GOT3 (cell line): ENCODE results near the gene AOC2.
"Not testable (repeated sequence)": the region's sequence is repeated elsewhere in the genome, so short reads cannot be mapped to it uniquely, and the experiment has no call there.

ENCODE experiments used
- DNase-seq: peaks from one replicate; lab custom pipeline; 2025; ENCODE audit warnings: mixed read lengths; lab: John Stamatoyannopoulos, UW

Gene AOC2

DNA sequence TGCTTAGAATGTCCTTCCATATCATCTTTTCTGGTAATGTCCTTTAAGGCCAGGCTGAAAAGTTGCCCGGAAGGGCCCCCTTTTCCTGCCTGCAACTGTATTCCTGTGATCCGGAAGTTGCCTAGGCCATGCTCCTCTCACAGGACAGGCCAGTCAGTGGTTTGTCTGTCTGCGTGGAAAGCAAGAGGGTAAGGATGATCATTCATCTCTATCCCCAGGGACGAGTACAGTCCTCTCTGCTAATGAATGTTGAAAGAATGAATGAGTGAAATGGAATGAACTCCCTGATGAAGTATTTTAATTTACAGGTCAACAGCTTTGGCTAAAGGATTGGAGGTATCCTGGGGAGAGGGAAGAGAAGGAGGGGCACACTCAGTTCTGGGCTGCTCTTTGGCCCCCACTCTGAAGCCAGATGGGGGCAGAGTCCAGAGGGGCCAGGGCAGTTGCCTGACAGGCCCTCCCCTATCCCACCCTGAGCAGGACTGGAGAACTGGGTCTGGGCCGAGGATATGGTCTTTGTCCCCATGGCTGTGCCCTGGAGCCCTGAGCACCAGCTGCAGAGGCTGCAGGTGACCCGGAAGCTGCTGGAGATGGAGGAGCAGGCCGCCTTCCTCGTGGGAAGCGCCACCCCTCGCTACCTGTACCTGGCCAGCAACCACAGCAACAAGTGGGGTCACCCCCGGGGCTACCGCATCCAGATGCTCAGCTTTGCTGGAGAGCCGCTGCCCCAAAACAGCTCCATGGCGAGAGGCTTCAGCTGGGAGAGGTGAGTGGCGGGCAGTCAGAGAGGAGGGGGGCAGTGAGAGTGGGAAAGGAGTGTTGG, 9.8 kb downstream of the AOC2 start:
- no peak for DNase-seq

DNA sequence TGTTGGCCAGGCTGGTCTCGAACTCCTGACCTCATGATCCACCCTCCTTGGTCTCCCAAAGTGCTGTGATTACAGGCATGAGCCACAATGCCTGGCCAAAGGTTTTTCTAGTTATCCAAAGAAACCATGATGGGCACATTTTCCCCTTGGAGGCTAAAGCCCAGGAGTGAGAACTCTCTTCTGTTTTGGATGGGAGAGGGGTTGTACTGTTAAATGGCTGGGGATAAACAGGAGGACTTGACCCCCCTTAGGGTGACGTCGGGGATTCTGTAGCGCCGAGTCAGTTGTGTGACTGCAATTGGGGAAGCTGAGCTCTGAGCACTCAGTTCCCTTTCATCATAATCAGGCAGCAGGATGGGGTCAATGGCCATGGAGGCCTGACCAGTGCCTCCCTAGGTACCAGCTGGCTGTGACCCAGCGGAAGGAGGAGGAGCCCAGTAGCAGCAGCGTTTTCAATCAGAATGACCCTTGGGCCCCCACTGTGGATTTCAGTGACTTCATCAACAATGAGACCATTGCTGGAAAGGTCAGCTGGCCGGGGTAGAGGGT, 10.7 kb downstream of the AOC2 start:
- DNase-seq = no peak

DNA sequence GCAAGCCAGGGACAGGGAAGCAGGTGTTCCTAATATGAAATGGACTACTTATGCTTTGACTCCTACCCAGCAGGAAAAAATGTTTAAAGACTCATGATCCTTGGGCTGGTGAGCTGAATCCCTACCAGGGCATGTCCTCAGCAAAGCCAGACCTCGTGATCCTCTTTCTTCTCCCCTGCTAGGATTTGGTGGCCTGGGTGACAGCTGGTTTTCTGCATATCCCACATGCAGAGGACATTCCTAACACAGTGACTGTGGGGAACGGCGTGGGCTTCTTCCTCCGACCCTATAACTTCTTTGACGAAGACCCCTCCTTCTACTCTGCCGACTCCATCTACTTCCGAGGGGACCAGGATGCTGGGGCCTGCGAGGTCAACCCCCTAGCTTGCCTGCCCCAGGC, 11.7 kb downstream of the AOC2 start:
- DNase-seq = not testable (repeated sequence)

DNA sequence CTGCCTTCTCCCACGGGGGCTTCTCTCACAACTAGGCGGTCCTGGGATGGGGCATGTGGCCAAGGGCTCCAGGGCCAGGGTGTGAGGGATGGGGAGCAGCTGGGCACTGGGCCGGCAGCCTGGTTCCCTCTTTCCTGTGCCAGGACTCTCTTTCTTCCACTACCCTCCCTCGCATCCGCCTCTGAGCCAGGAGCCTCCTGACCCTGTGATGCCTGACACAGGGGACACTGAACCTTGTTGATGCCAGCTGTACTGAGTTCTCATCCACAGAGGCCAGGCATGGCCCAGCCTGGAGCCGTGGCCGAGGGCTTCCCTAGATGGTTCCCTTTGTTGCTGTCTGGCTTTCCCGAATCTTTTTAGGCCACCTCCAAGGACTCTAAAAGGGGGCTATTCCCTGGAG, 12.1 kb downstream of the AOC2 start:
- not testable (repeated sequence) for DNase-seq

DNA sequence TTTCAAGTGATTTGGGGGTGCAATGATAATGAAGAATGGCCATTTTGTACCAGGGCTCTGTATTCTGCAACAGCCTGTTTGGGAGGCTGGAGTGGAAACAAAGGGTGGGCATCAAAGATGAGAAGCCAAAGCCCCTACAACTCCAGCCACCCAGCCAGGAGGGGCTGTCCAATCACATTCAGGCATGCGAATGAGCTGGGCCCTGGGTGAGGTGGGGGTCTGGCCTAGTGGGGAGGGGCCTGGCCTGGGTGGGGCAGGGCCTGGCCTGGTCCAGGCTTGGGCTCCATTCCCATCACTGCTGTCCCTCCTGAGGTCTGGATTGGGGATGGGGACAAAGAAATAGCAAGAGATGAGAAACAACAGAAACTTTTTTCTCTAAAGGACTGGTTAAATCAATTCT, 13.0 kb downstream of the AOC2 start:
- DNase-seq = no peak

DNA sequence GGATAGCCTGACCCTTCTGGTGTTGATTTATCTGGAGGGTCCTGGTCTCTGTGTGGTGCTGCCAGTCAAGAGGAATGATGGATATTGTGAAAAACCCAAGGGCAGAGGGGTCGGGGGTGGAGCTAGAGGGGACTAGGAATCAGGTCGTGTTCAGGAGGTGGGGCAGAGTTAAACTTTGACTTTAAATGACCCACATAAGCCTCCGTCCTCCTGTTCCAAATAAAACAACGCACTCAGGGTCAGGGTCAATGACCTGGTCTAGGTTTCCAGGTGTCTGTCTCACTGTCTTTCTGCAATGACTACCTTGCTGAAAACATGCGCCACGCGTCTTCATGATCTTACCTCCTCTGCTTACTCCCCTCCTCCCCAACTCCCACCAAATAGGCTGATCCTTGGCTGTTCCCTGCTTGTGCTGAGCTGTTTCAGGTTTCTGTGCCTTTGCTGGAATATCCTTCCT, 21.3 kb downstream of the AOC2 start:
- DNase-seq = no peak

DNA sequence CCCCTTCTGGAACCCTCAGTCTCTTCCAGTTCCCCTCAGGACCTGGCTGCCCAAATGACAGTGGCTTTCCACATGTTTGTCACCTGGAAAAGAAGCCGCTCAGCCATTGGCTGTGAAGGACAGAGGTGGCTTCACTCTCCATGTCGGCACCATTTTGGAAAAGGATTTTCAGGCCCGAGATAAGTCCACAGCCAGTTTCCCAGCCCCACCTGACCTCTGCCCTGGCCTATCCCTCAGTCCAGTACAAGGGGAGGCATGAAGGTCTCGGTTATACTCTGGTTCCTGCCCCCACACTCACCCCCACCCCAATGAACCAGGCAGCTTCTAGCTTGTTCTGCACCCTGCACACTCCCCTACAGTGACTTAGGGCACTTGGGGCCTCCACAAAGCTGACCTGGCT, 21.8 kb downstream of the AOC2 start:
- DNase-seq = no peak

DNA sequence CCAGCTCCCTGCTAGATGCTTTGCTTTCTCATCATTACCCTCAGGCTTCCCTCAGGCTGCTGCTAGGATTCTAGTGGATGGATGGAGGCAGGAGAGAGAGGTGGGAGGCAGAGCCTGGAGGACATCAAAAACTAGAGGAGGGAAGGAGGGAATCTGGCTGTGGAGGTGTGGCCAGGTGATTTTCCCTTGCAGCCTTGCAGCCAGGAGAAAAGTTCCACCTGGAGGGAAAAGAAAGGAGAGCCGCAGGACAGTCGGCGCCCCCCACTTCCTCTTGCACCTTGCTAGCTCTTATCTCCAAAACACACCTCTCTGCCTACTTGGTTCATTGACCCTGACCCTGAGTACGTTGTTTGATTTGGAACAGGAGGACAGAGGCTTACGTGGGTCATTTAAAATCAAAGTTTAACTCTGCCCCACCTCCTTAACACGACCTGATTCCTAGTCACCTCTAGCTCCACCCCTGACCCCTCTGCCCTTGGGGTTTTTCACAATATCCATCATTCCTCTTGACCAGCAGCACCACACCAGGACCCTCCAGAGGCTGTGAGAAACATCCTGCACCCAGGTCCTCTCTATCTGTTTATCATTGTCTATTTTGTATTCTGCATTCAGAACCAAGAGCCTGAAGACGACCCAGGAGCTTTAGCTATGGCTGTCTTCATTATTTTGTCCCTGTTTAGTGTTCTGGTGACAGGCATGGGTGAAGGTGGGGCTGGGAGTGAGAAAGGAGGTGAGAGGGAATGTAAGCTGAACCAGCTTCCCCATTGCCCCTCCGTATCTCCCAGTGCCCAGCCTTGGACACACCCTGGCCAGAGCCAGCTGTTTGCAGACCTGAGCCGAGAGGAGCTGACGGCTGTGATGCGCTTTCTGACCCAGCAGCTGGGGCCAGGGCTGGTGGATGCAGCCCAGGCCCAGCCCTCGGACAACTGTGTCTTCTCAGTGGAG, 22.5 kb downstream of the AOC2 start:
- DNase-seq = no peak

DNA sequence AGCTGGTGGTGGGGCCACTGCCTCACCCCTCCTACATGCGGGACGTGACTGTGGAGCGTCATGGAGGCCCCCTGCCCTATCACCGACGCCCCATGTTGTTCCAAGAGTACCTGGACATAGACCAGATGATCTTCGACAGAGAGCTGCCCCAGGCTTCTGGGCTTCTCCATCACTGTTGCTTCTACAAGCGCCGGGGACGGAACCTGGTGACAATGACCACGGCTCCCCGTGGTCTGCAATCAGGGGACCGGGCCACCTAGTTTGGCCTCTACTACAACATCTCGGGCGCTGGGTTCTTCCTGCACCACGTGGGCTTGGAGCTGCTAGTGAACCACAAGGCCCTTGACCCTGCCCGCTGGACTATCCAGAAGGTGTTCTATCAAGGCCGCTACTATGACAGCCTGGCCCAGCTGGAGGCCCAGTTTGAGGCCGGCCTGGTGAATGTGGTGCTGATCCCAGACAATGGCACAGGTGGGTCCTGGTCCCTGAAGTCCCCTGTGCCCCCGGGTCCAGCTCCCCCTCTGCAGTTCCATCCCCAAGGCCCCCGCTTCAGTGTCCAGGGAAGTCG, 23.4 kb downstream of the AOC2 start:
- not testable (repeated sequence) for DNase-seq

DNA sequence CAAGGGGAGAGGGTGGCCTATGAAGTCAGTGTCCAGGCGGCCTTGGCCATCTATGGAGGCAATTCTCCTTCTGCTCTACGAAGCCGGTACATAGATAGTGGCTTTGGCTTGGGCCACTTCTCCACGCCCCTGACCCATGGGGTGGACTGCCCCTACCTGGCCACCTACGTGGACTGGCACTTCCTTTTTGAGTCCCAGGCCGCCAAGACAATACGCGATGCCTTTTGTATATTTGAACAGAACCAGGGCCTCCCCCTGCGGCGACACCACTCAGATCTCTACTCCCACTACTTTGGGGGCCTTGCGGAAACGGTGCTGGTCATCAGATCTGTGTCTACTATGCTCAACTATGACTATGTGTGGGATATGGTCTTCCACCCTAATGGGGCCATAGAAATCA, 24.0 kb downstream of the AOC2 start:
- DNase-seq = no peak

DNA sequence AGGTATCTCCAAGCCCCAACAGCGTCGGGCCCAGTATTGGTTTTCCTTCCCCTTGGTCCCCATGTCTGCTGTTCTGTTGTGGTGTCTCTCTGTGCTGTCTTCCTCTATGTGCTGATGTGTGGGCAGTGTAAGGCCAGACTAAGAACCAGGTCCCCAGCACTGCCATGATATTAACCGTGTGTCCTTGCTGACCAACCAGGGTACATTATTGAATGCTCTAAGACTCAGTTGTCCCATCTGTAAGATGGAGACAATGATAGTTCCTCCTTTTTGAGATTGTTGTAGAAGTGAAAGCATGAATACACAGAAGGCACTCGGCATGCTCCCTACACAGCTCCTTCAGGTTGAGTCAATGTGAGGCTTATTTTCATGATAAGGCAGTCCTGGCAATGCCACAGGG, 27.3 kb downstream of the AOC2 start:
- DNase-seq = no peak

DNA sequence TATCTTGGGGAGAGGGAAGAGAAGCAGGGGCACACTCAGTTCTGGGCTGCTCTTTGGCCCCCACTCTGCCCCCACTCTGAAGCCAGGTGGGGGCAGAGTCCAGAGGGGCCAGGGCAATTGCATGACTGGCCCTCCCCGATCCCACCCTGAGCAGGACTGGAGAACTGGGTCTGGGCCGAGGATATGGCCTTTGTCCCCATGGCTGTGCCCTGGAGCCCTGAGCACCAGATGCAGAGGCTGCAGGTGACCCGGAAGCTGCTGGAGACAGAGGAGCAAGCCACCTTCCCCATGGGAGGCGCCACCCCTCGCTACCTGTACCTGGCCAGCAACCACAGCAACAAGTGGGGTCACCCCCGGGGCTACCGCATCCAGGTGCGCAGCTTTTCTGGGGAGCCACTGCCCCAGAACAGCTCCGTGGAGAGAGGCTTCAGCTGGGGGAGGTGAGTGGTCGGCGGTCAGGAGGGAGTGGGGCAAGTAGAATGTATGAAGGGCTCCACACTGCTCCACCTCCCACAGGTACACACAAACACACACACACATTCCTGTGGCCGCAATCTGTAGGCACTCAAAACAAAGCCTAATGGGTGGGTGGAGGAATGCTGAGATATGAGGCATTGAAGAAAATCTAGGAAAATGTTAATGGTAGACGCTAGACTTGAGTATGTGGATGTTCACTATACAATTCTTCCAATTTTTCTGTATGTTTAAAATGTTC, 28.0 kb downstream of the AOC2 start:
- no peak for DNase-seq

DNA sequence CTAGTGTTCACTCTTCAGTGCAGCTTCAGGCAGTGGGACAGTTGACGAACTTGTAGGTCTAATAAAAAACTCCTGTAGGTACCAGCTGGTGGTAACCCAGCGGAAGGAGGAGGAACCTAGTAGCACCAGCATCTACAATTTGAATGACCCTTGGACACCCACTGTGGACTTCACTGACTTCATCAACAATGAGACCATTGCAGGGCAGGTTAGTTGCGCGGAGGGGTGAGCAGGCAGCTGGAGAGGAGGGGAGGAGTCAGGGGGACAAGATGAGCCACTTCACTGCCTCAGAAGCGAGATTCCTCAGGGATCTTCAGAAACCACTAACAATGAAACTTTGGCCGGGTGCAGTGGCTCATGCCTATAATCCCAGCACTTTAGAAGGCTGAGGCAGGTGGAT, 28.9 kb downstream of the AOC2 start:
- DNase-seq = no peak

DNA sequence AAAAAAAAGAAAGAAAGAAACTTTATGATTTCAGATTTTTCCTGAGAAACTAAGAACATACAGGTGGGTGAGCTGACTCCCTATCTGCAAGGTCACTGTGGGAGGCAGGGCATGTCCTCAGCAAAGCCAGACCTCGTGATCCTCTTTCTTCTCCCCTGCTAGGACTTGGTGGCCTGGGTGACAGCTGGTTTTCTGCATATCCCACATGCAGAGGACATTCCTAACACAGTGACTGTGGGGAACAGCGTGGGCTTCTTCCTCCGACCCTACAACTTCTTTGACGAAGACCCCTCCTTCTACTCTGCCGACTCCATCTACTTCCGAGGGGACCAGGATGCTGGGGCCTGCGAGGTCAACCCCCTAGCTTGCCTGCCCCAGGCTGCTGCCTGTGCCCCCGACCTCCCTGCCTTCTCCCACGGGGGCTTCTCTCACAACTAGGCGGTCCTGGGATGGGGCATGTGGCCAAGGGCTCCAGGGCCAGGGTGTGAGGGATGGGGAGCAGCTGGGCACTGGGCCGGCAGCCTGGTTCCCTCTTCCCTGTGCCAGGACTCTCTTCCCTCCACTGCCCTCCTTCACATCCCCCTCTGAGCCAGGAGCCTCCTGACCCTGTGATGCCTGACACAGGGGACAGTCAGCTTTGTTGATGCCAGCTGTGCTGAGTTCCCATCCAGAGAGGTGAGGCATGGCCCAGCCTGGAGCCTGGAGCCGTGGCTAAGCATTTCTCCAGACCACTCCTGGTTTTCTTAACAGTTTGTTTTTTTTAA, 29.7 kb downstream of the AOC2 start:
- not testable (repeated sequence) for DNase-seq

DNA sequence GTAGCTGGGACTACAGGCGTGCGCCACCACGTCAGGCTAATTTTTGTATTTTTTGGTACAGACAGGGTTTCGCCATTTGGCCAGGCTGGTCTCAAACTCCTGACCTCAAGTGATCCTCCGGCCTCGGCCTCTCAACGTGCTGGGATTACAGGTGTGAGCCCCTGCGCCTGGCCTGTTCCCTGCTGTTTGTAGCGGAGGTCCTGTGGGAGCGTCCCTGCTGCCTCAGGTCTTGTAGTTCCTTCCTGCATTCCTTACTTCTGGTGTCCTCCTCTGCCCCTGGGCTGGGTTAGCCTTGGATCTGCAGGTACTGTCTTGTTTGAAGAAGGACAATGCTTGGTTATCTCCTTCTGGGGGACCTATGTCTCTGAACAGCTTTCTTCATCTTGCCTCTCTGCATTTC, 32.7 kb downstream of the AOC2 start:
- no peak for DNase-seq

DNA sequence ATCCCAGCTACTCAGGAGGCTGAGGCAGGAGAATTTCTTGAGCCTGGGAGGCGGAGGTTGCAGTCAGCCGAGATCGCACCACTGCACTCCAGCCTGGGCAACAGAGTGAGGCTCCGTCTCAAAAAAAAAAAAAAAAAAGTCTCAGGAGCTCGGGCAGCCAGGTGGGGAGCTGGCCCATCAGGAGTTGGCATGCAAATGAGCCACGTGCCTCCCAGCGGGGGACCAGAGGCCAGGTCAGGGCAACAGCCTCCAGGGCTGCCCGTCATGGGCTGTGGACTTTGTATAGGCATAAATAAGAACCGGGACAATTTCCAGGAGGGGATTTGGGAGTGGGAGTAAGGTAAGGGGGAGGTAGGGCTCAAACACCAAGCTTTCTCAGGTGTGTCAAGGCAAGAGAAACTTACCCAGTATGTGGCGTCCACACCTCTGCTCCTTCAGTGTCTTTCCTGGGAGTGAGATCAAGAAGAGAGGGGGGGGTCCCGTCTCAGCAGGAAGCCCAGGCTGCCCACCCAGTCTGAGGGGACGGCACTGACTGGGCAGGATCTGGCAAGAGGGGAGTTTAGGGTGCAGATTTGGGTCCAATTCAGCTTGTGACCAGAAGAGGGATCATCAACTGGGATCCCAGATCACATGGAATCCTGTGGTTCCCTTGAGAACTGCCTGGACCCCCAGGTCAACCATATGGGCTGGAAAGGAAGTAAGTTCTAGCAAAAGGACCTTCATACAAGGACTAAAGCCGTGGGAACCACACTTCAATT, 33.9 kb downstream of the AOC2 start:
- DNase-seq = no peak

DNA sequence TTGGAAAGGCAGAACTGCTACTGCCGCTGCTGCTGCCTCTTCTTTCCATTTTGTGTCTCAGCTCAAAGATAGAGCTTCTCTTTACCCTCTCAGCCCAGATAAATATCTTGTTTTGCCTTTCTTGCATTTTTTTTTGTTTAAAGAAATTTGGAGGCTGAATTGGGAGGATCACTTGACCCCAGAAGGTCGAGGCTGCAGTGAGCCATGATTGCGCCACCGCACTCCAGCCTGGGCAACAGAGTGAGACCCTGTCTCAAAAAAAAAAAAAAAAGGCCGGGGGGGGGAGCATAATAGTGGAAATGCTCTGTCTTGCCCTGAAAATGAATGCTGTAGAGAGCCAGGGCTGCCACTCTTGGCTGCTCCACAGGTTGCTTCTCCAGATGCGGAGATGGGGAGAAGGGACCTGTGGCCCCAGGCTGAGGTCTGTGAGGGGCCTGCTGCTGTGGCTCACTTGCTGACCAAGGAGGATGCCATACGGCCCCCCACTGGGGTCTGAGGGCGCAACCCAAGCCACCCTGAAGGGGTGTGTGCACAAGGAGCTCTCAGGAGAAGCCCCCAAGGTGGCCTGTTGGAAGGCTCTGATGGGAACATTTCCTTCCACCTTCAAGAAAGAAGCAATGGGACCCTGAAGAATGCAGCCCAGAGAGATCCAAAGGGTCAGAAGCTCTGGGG, 34.7 kb downstream of the AOC2 start:
- DNase-seq = no peak

DNA sequence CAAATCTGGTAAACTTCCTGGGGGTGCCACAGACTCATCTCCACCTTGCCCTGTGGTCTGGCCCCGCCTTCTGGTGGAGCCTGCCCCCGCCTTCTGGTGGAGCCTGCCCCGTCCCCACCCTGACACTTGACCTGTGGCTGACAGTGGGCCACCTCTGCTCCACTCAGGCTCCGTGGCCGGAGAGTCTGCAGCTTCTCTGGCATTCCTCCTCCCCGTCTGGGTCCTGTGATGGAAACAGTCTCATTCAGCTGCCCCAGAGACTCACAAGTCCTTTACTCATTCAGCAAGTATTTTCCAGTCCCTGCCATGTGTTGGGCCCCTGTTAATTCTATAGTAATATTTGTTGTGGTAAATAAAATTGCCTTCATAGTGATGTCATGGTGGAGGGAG, 35.2 kb downstream of the AOC2 start:
- peak; percentile 7 for DNase-seq

DNA sequence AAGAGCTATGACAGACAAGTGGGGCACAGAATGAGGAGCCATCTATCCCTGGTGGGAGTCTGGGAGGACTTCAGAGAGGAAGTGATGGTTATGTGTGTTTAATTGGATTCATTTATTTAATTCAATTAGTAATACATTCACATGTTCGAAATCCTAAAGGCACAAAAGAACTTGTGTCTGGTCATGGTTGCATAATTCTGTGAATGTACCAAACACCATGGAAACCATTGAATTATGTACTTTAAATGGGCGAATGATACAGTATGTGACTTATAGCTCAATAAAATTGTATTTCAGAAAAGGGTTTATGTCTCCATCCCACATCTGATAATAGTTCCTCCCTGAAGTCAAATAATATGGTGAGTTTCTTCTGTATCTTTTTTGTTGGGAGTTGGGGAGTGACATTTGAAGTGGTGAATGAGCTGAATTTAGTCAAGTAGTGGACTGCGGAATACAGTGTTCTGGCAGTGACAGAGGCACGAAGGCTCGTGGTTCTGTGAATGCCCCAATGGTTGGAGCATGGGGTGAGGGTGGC, 36.5 kb downstream of the AOC2 start:
- DNase-seq = no peak
